NB4 (cell line): Measurements from ENCODE around the gene CAP2.

Experiments
- DNase-seq: peaks from one replicate; pipeline ENCODE4 v3.0.0; 2010; ENCODE audit warnings: low read depth
- H3K4me3 ChIP-seq: one replicate; pipeline ENCODE4 v1.5.1; 2011; ENCODE audit warnings: mild to moderate bottlenecking, low read depth, low read length, moderate library complexity
- CTCF ChIP-seq: IDR thresholded peaks from one replicate; pipeline ENCODE4 v1.5.1; 2012; ENCODE audit warnings: low read depth, low read length
- MAX ChIP-seq: IDR thresholded peaks from 2 replicates; pipeline ENCODE4 v1.6.1; 2011; ENCODE audit warnings: low read depth, low read length
- MYC ChIP-seq: IDR thresholded peaks from 2 replicates; pipeline ENCODE4 v1.6.1; 2011; ENCODE audit warnings: low read depth, low read length
- POLR2A ChIP-seq: IDR thresholded peaks from 2 replicates; pipeline ENCODE4 v1.6.1; 2011; ENCODE audit warnings: mild to moderate bottlenecking; ENCODE audit not compliant: insufficient read length; ENCODE audit errors: extremely low read depth

Gene CAP2

GRCh38 chr6:17389274-17389847, 4.0 kb upstream of the CAP2 start:
- no peak for DNase-seq
- H3K4me3 ChIP-seq = no peak overlapping the region
- no peak for TF ChIP-seq MYC
- TF ChIP-seq POLR2A = no peak
- TF ChIP-seq CTCF = no peak
- no peak for TF ChIP-seq MAX

- H3K4me3 ChIP-seq = no peak overlapping the region
- DNase-seq = no peak
- TF ChIP-seq MYC (no peak), MAX (no peak), POLR2A (no peak)
Observed at GRCh38 chr6:17390276-17390675, 3.1 kb upstream of the CAP2 start.

GRCh38 chr6:17391976-17392375, 1.4 kb upstream of the CAP2 start:
- TF ChIP-seq CTCF (no peak), MYC (no peak), MAX (no peak), POLR2A (no peak)
- DNase-seq = no peak
- no peak overlapping the region for H3K4me3 ChIP-seq

GRCh38 chr6:17393892-17394631, 667 bp downstream of the CAP2 start:
- no peak for TF ChIP-seq CTCF
- no peak for TF ChIP-seq MAX
- DNase-seq = peak; percentile 28
- H3K4me3 ChIP-seq = no peak overlapping the region

- no peak overlapping the region for H3K4me3 ChIP-seq
- no peak for DNase-seq
- TF ChIP-seq MYC (no peak), CTCF (no peak), MAX (no peak), POLR2A (no peak)
Observed at GRCh38 chr6:17395112-17395511, 1.7 kb downstream of the CAP2 start.

- TF ChIP-seq MAX (no peak), POLR2A (no peak), MYC (no peak), CTCF (no peak)
- H3K4me3 ChIP-seq = no peak overlapping the region
- no peak for DNase-seq
Observed at GRCh38 chr6:17396256-17396655, 2.9 kb downstream of the CAP2 start.
